GM12865 (cell line): Measurements from ENCODE around the gene XPR1.

Experiments
- DNase-seq: peaks from one replicate; pipeline ENCODE4 v3.0.0; 2010; ENCODE audit warnings: low read depth
- H3K4me3 ChIP-seq: 2 replicates; pipeline ENCODE4 v1.5.1; 2011; ENCODE audit warnings: mild to moderate bottlenecking, low read depth, low read length, control low read depth
- TF ChIP-seq, protein P1 (sequence below): IDR thresholded peaks from 2 replicates; pipeline ENCODE4 v1.5.1; 2011; ENCODE audit warnings: low read length, control low read depth, low read depth, inconsistent platforms; ENCODE audit not compliant: insufficient read depth; ENCODE audit errors: missing control alignments

XPR1 gene

GRCh38 chr1:180762796-180763195 lies 131.0 kb downstream of the XPR1 start:
- H3K4me3 ChIP-seq = no peak overlapping the region
- TF ChIP-seq, protein P1, sequence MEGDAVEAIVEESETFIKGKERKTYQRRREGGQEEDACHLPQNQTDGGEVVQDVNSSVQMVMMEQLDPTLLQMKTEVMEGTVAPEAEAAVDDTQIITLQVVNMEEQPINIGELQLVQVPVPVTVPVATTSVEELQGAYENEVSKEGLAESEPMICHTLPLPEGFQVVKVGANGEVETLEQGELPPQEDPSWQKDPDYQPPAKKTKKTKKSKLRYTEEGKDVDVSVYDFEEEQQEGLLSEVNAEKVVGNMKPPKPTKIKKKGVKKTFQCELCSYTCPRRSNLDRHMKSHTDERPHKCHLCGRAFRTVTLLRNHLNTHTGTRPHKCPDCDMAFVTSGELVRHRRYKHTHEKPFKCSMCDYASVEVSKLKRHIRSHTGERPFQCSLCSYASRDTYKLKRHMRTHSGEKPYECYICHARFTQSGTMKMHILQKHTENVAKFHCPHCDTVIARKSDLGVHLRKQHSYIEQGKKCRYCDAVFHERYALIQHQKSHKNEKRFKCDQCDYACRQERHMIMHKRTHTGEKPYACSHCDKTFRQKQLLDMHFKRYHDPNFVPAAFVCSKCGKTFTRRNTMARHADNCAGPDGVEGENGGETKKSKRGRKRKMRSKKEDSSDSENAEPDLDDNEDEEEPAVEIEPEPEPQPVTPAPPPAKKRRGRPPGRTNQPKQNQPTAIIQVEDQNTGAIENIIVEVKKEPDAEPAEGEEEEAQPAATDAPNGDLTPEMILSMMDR = no peak
- DNase-seq = no peak

GRCh38 chr1:180765151-180765550 lies 133.3 kb downstream of the XPR1 start:
- H3K4me3 ChIP-seq = no peak overlapping the region
- no peak for DNase-seq
- TF ChIP-seq, protein P1 = no peak

DNA sequence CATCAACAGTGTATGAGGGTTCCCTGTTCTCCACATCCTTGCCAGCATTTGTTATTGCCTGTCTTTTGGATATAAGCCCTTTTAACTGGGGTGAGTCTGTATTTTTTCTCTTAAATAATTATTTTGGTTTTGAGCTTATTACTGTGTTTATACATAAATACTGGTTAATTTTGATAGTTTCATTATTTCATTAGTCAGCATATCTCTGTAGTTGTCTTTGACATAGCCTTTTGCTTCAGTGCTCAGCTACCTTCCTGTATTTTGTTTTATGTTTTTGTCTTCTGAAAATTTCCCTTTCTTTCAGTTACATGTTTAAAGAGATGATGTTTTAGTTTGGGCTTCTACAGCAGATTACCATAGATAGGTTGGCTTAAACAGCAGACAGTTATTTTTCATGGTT lies 138.1 kb downstream of the XPR1 start:
- no peak overlapping the region for H3K4me3 ChIP-seq
- DNase-seq = no peak
- TF ChIP-seq, protein P1 = no peak

GRCh38 chr1:180773210-180773865 lies 141.5 kb downstream of the XPR1 start:
- TF ChIP-seq, protein P1 = no peak
- no peak overlapping the region for H3K4me3 ChIP-seq
- no peak for DNase-seq

DNA sequence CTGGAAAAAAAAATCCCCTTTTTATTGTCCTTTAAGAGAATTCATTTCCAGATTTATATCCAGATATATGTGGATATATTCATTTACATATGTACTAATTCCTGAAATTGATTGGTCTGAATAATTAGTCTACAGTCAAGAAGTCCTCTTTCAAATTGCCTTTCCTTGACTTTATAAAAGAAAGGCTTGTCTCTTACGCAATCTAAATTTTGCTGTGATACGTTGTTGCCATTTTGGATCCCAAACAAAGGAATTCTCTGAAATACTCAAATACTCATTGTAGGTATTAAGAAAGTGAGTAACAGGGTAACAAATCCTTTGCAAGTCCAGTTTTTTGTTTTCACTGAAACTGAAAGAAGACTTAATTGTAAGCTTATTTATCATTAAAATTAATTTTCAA lies 144.0 kb downstream of the XPR1 start:
- DNase-seq = no peak
- TF ChIP-seq, protein P1 = no peak
- H3K4me3 ChIP-seq = no peak overlapping the region

DNA sequence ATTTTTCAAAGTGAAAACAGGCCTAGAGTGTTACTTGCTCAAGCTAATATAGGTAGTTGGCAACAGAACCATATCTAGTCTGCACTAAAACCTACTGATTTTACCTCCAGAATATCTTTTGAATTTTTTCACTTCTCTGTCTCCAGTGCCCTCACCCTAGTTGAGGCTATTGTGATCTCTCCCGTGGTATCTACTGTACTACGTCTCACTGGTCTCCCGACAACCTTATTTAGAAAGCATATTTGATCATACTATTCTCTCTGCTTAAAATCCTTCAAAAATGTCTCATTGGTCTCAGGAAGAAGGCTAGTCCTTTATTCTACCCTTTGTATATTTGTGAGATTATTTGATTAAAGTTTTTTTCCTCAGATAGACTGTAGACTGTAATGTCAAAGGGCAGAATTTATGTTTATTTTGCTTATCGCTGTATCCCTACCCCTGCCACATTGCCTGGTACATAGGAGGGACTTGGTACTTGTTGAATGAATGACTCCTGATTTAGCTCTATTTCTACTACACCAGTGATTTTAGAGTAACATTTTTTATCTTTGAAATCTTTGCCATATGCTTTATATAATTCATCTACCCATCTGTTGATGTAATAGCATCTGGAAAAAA lies 145.4 kb downstream of the XPR1 start:
- TF ChIP-seq, protein P1 = no peak
- DNase-seq = no peak
- H3K4me3 ChIP-seq = no peak overlapping the region
